ENCODE results near the gene PIK3IP1.
A peak's percentile ranks its signal among the peaks of the same experiment; 100 is the strongest.
"Not testable (repeated sequence)": the region's sequence is repeated elsewhere in the genome, so short reads cannot be mapped to it uniquely, and the experiment has no call there.

Gene PIK3IP1

GRCh38 chr22:31292236-31292989 lies at the start of gene PIK3IP1:
Gene PIK3IP1, minus strand, starts transcription at chr22:31292488. Its CDS starts 144 bp downstream, at chr22:31292344.
- DNase-seq (ENCODE audit: low spot score) = peak; percentile 89

- no peak for DNase-seq (ENCODE audit: low spot score)
Observed at GRCh38 chr22:31341386-31342088, 49.2 kb upstream of the PIK3IP1 start.

- no peak for DNase-seq (ENCODE audit: low spot score)
Observed at GRCh38 chr22:31340765-31341247, 48.5 kb upstream of the PIK3IP1 start.

GRCh38 chr22:31340360-31340759 lies 48.1 kb upstream of the PIK3IP1 start:
- DNase-seq (ENCODE audit: low spot score) = no peak

GRCh38 chr22:31339148-31339832 lies 47.0 kb upstream of the PIK3IP1 start:
- no peak for DNase-seq (ENCODE audit: low spot score)

- DNase-seq (ENCODE audit: low spot score) = no peak
Observed at GRCh38 chr22:31337178-31337577, 44.9 kb upstream of the PIK3IP1 start.

- DNase-seq (ENCODE audit: low spot score) = no peak
Observed at GRCh38 chr22:31334329-31334728, 42.0 kb upstream of the PIK3IP1 start.

- DNase-seq (ENCODE audit: low spot score) = no peak
Observed at GRCh38 chr22:31333641-31334040, 41.4 kb upstream of the PIK3IP1 start.

GRCh38 chr22:31332886-31333285 lies 40.6 kb upstream of the PIK3IP1 start:
- DNase-seq (ENCODE audit: low spot score) = no peak

GRCh38 chr22:31332010-31332409 lies 39.7 kb upstream of the PIK3IP1 start:
- no peak for DNase-seq (ENCODE audit: low spot score)

GRCh38 chr22:31329453-31330215 lies 37.3 kb upstream of the PIK3IP1 start:
- DNase-seq (ENCODE audit: low spot score) = no peak

- DNase-seq (ENCODE audit: low spot score) = no peak
Observed at GRCh38 chr22:31329029-31329428, 36.7 kb upstream of the PIK3IP1 start.

- DNase-seq (ENCODE audit: low spot score) = no peak
Observed at GRCh38 chr22:31328544-31328960, 36.3 kb upstream of the PIK3IP1 start.

- no peak for DNase-seq (ENCODE audit: low spot score)
Observed at GRCh38 chr22:31327806-31328543, 35.7 kb upstream of the PIK3IP1 start.

- no peak for DNase-seq (ENCODE audit: low spot score)
Observed at GRCh38 chr22:31326877-31327276, 34.6 kb upstream of the PIK3IP1 start.

GRCh38 chr22:31323578-31324550 lies 31.6 kb upstream of the PIK3IP1 start:
- no peak for DNase-seq (ENCODE audit: low spot score)

GRCh38 chr22:31321421-31321820 lies 29.1 kb upstream of the PIK3IP1 start:
- no peak for DNase-seq (ENCODE audit: low spot score)

GRCh38 chr22:31314220-31314619 lies 21.9 kb upstream of the PIK3IP1 start:
- not testable (repeated sequence) for DNase-seq (ENCODE audit: low spot score)

GRCh38 chr22:31313366-31314147 lies 21.3 kb upstream of the PIK3IP1 start:
- DNase-seq (ENCODE audit: low spot score) = peak; percentile 70

Data from CD4-positive, alpha-beta T cell treated with Interleukin-15 for 4 hours (primary cell).